Stimulated activated CD4-positive, alpha-beta T cell treated with anti-CD3 and anti-CD28 coated beads, TNF-alpha, amount 100 ng/mL, for 1 hour (primary cell): ENCODE results near the gene CCDC7.

Experiments
- DNase-seq, 3 donors: peaks; one replicate each; pipeline ENCODE4 v3.0.0-alpha.2; 2020; ENCODE audit warnings: low read depth in 3 of 3, low spot score in 1 of 3

Gene CCDC7

GRCh38 chr10:32923849-32924248, 477.9 kb downstream of the CCDC7 start:
- no peak for DNase-seq
